SHP77 (cell line): ENCODE measurements around the gene METTL14.

Experiments
- DNase-seq, 2 experiments: peaks; one replicate each; lab custom pipeline; 2025; lab: John Stamatoyannopoulos, UW

Gene METTL14

GRCh38 chr4:118734491-118735205 is 49.5 kb downstream of the METTL14 start:
- no peak for DNase-seq

- DNase-seq: no peak
Observed at GRCh38 chr4:118736900-118737299, 51.7 kb downstream of the METTL14 start.

DNA sequence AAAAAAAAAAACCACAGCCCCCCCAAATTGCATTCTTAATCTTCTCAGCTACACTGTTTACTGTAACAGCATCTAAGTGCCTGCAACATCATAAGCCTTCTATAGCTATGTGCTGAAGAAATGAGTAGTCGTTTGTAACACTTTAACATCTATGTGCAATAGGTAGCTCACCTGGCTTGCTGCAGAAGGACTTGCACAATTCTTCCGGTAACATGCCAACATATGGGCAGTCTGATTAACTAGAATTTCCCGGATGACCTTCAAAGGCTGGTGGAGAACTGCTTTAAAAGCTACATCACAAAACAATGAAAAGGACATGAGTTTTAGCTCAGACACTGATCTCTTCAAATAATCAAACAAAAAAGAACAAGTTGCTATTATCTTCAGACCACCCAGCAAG is 52.9 kb downstream of the METTL14 start:
- DNase-seq: no peak

DNA sequence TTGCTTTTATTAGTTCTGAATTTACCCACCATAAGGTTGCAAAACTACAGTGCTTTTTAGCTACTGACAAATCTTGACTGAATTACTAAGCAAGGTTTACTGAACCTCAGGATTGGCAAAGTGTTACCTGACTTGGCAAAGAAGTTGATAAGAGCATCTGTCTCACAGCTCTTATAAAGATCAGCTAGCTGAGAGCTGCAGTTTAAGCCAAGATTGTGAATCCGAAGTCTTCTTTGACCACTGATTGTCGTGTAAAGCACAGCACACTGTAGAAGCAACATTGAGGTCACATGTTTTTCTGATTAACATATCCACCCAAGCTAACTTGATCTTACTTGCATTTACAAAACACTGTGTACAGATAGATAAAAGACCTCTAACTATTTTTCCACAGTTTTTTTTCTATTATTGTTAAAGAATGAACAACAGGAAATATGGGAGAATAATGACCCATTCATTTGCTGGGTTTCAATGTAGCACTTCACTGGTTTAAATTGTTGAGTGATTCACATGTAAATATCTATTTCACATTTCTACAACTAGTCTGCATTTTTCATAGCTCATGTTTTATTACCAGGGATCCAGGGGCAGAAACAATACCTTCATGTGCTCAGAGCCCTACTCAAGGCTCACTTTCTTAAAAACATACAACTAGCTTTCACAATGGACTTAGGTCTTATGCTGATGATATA is 54.0 kb downstream of the METTL14 start:
- DNase-seq: no peak

- DNase-seq: no peak
Observed at GRCh38 chr4:118740869-118741268, 55.7 kb downstream of the METTL14 start.

DNA sequence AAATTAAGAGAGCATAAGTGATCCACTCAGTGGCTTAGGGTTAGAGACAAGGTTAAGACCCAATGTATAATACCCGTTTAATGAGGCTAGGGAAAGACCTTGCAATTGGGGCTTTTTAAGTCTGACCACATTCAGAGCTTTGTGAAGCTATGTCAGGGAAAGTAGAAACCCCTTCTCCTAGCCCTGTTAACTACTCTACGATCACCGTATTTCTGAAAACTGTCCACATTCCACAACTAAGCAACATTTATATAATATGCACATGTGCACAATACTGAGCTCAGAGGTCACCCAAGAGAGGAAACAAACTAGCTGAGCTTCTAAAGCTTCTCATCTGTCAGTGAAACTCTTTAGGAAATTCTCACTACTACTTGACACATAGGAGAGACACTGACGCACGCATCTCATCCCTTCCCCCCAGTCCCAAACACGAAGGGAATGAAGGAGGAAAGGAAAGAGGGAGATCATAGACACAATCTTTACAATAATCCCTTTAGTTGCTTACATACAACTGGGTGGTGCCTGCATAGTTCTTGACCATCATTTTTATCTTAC is 56.2 kb downstream of the METTL14 start:
- DNase-seq: no peak

GRCh38 chr4:118742050-118742449 is 56.9 kb downstream of the METTL14 start:
- DNase-seq: no peak

DNA sequence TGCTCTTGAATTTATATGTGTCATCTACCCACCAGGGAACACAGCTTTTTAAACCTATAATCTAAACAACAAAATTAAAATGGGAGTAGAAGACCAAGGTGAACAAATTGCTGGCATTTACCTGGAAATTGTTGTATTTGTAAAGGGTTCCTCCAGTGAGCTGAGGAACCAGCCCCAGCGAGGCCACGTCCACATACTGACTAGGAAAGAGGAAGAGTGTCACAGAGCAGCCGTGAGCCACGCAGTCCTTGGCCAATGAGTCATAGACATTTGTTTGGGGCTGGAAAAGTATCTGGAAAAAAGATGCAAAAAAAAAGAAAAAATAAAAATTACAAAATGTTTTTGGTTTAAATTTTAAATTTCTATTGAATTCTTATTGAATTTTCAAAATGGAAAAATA is 58.7 kb downstream of the METTL14 start:
- no peak for DNase-seq

GRCh38 chr4:118745357-118745756 is 60.2 kb downstream of the METTL14 start:
- DNase-seq: no peak

GRCh38 chr4:118746251-118746919 is 61.2 kb downstream of the METTL14 start:
- no peak for DNase-seq

DNA sequence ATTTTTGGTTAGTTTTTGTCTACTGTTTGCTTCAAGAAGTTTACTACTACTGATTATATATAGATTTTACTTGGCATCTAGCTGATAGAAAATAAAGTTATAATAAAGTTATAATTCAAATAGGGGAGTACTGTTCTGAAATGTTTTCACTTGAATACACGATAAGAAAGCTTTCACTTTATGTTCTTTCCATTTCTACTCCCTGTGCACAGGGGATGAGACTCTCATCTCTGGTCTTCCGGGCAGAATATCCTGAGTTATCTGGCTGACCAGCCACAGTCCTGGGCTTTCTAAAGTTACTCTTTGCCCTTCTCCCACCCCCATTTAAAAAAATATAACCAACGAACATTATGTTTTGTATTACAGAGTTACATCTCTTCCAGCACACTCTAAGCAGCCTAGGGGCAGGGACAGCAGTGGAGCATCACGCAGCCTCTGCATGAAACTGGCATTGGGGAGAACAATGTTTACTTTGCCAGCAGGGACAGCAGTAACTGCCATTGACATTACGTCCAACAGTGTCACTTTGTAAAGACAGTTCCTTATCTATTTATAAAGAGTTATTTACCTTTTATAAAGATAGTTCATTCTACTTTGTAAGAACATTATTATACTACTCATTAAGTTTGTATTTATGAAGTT is 64.3 kb downstream of the METTL14 start:
- DNase-seq: no peak

DNA sequence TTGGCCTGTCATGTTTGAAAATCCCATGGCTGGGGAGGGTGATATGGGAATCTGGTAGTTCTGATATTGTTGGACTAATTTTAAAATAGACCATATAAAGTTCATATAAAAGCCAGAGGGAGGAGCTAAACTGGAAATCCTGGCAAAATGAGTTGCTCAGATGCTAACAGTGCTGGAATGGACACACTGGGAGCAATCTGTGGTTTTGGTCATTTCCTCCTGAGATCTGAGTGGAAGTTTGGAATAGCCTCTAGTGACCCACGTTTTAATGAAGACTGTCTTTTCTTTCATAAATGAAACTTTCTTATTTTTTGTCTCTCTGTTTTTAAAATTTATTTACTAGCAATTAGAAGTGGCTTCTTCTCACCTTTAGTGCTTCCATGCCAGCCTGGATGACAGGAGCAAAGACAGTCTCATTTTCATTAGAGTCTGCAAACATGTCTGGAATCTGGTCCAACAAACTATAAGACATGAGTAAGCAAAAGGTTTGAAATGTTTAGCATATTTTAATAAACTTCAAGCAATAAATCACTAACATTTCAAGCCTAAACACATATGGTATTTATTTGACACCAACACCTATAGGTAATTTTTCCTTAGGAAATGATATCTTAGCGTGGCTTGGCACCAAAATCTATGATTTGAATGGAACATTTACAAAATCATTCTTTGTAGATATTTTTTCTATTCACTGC is 66.6 kb downstream of the METTL14 start:
- DNase-seq: no peak

DNA sequence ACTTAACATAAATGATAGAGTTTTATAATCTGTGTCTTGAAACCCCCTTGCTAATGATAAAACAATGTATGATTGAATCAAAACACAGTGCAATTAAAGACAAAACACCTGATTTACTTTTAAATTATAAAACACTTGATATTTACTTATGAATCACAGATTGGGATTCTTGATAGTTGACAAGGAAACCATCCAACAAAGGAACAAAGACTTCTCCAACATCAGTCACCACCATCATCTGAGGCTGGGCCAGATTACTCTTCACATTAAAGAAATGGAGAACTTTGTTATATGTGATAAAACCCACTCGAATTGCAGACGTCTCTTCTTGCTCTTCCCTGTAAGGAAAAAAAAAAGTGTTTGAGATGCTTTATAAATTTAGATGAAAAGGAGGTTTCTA is 67.4 kb downstream of the METTL14 start:
- no peak for DNase-seq

DNA sequence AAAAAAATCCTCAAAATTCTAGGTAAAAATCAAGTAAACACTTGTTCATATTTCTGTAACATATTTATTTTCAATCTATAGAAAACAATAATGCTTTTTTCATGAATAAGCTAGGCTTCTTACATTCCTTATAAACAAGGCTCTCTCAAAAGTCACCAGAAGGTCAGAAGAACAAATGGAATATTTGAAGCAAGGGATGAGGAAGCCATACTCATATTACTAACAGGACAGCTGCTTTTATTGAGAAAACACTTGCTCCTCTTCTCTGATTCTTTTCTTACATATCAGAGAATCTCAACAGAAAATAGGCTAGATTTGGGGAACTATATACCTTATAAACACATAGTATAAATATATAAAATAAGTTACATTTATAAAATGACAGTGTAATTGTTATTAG is 67.9 kb downstream of the METTL14 start:
- no peak for DNase-seq

DNA sequence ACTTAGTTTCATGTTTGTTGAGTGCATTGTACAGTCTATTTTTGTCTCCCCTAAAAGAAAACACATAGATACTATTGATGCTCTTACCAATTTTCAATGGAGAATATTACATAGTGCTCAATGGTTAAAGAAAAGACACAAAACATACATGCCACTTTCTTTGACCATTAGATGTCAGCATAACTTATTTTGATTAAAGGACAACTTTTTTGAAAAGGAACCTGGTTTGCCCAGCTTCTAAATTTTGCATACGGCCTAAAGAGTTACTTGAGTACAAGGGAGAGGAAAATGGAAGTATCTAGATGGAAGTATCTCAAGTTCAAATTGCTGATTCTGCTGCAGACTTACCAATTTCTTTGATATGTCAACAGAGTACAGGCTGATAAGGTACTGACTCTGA is 68.5 kb downstream of the METTL14 start:
- DNase-seq: no peak

DNA sequence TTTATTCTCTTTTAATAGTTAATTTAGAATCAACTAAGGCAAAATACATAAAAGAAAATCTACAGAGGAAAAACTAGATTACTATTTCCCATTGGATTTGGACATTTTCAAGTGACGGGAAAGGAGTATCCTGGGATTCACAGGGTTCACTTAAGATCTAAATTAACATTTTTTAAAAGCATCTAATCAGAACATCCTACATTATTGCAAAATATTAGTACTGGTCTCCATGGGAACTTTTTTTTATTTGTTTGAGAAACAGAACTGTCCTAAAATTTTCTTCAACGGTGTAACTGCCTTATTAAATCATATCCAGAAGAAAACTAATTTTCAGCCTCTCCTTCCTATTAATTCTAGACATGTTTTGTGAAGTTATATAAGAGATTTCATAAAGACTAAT is 69.7 kb downstream of the METTL14 start:
- DNase-seq: no peak

DNA sequence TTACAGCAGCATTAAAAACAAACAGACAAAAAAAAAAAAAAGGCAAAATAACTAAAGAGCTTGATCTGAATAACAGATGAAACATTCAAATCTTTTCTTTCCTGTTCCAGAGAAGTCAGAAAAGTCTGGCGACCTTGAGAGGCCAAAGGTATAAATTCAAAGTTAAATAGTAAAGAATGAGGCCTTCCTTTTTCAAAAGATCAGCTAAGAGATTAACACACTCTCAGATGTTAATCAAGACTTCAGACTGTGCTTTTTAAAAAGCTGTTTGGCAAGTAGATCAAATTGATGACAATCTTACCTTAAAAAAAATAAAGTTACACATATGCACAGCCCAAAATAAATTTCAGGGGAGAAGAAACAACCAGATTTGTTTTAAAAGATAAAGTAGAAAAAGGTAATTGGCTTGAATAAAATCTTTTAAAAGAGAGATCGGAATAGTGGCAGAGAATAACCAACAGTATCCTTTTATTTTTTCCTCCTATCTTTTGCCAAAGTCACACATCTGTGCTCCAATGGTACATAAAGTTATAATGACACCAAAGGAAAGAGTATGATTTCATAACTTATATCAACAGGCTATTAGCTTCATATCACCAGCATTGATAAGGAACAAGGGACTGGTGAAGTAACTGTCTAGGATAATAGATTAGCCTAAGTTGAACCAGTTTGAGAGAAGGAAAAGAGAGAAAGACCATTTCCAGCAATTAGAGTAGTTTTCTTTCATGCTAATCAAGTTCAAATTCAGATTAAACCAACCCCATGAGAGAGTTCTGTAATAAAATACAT is 70.4 kb downstream of the METTL14 start:
- no peak for DNase-seq

GRCh38 chr4:118756429-118756828 is 71.2 kb downstream of the METTL14 start:
- no peak for DNase-seq

- no peak for DNase-seq
Observed at GRCh38 chr4:118756958-118757357, 71.8 kb downstream of the METTL14 start.

- DNase-seq: no peak
Observed at GRCh38 chr4:118757761-118758251, 72.6 kb downstream of the METTL14 start.

- DNase-seq: no peak
Observed at GRCh38 chr4:118758293-118758692, 73.1 kb downstream of the METTL14 start.
